HL-60 (cell line): ENCODE data around the gene MEPE.

Experiments used
- CTCF ChIP-seq: IDR thresholded peaks from one replicate; pipeline ENCODE4 v1.5.1; 2011; ENCODE audit warnings: low read length, control low read depth, inconsistent platforms; ENCODE audit not compliant: insufficient read depth
- POLR2AphosphoS5 ChIP-seq: IDR thresholded peaks from 2 replicates; pipeline ENCODE4 v1.6.1; 2012; ENCODE audit warnings: low read depth
- REST ChIP-seq: IDR thresholded peaks from 2 replicates; pipeline ENCODE4 v1.6.1; 2012; ENCODE audit warnings: low read depth; ENCODE audit not compliant: insufficient replicate concordance

DNA sequence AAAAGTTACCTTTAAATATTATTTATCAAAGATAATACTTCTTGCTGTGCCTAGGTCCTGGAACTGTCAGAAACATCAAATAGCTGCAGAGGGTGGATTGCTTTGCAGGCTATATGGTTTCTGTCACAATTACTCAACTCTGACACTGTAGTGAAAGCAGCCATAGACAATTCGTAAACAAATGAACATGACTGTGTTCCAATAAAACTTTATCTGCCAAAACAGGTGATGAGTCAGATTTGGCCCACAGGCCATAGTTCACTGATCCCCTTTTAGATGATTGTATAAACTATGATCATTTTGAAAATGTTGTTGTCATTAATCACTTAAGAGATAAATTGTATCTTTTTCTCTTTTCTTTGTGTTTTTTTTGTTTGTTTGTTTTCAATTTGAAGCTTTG is 8.4 kb upstream of the MEPE start:
- TF ChIP-seq POLR2AphosphoS5 (no peak), CTCF (no peak), REST (no peak)
